GM12878 (cell line): ENCODE measurements around the gene ITGB2. TPM values are rescaled to one million over a fixed set of nuclear protein-coding genes. Genes with fewer than 3 reads are reported as not detected.

Source experiments
- ATAC-seq: fragments of 200-7000 bp; cut with Tn5 transposase; 3 replicates; pipeline ENCODE4 v1.9.1; 2020; ENCODE audit warnings: mild to moderate bottlenecking, moderate library complexity
- BruUV-seq: library from RNA; stranded (reverse); fragments of 400-500 nt; replicated peaks from 2 replicates; lab custom pipeline; 2021; lab: Mats Ljungman, UMichigan
- CTCF ChIA-PET: fragments of 300-600 bp; sonication (Branson Sonifier 250); formaldehyde crosslinking; extraction: SDS; loops from one replicate; lab custom pipeline; 2021; ENCODE audit warnings: inconsistent platforms; lab: Yijun Ruan, JAX
- POLR2A ChIA-PET: fragments of 350-600 bp; formaldehyde crosslinking; extraction: SDS; loops from one replicate; lab custom pipeline; 2021; ENCODE audit warnings: inconsistent platforms; lab: Charles Lee
- RAD21 ChIA-PET: fragments of 300-600 bp; sonication (Branson Sonifier 250); formaldehyde crosslinking; loops from one replicate; lab custom pipeline; 2023; ENCODE audit warnings: antibody characterized with exemption; ENCODE audit not compliant: unreplicated experiment; lab: Charles Lee
- SMC1A ChIA-PET: fragments of 300-600 bp; sonication (Branson Sonifier 250); formaldehyde crosslinking; loops from one replicate; lab custom pipeline; 2023; ENCODE audit not compliant: unreplicated experiment, uncharacterized antibody; lab: Charles Lee
- DNase-seq: peaks from one replicate; pipeline ENCODE4 v3.0.0-alpha.2; 2011; ENCODE audit warnings: low read depth, low spot score
- FAIRE-seq: peaks from 3 replicates; lab custom pipeline; 2011; peaks lifted over from hg19 to GRCh38; lab: Jason Lieb, UNC
- H2AFZ ChIP-seq: 2 replicates; pipeline ENCODE4 v1.6.0; 2011; ENCODE audit warnings: low read depth, low read length, control low read depth; ENCODE audit not compliant: control insufficient read depth
- H3K27ac ChIP-seq: 2 replicates; pipeline ENCODE4 v1.5.1; 2011; ENCODE audit warnings: control low read depth; ENCODE audit not compliant: control insufficient read depth, insufficient read depth
- H3K27me3 ChIP-seq, 2 experiments: replicated peaks in 1 of 2; 2 replicates each; pipeline versions ENCODE4 v1.6.0 to v1.6.1; 2011; ENCODE audit warnings: low read length in 1 of 2; ENCODE audit not compliant: control insufficient read depth in 2 of 2, insufficient read depth in 2 of 2
- H3K36me3 ChIP-seq, 2 experiments: 2 replicates each; pipeline ENCODE4 v1.5.1; 2011; ENCODE audit warnings: low read length in 1 of 2; ENCODE audit not compliant: control insufficient read depth in 2 of 2, insufficient read depth in 2 of 2
- H3K4me1 ChIP-seq: 2 replicates; pipeline ENCODE4 v1.6.1; 2011; ENCODE audit warnings: mild to moderate bottlenecking, low read length, moderate library complexity, mixed read lengths; ENCODE audit not compliant: control insufficient read depth, insufficient read depth
- H3K4me2 ChIP-seq: 2 replicates; pipeline ENCODE4 v1.6.0; 2011; ENCODE audit warnings: control low read depth; ENCODE audit not compliant: control insufficient read depth, insufficient read depth
- H3K4me3 ChIP-seq: fragments of 200-600 bp; sonication (generic); 2 replicates; pipeline ENCODE4 v1.5.1; 2016
- H3K79me2 ChIP-seq: 2 replicates; pipeline ENCODE4 v1.6.0; 2011; ENCODE audit warnings: low read length; ENCODE audit not compliant: control insufficient read depth, insufficient read depth
- H3K9ac ChIP-seq: 2 replicates; pipeline ENCODE4 v1.8.0; 2011; ENCODE audit warnings: low read length, control low read depth, mixed read lengths; ENCODE audit not compliant: control insufficient read depth, insufficient read depth
- H3K9me3 ChIP-seq: replicated peaks from 3 replicates; pipeline ENCODE4 v1.5.1; 2011; ENCODE audit warnings: mild to moderate bottlenecking, low read length; ENCODE audit not compliant: control insufficient read depth, insufficient read depth
- H4K20me1 ChIP-seq: 2 replicates; pipeline ENCODE4 v1.6.0; 2011; ENCODE audit not compliant: control insufficient read depth, insufficient read depth
- ATF2 ChIP-seq: IDR thresholded peaks from 2 replicates; pipeline ENCODE4 v1.6.1; 2012; ENCODE audit warnings: low read length, inconsistent platforms
- ATF3 ChIP-seq: IDR thresholded peaks from 2 replicates; pipeline ENCODE4 v1.6.1; 2011; ENCODE audit warnings: low read depth, mild to moderate bottlenecking, low read length, moderate library complexity, borderline replicate concordance; ENCODE audit errors: extremely low read depth
- CBX3 ChIP-seq: fragments of 200-600 bp; sonication (generic); IDR thresholded peaks from 2 replicates; pipeline ENCODE4 v1.6.1; 2016; ENCODE audit warnings: low read depth, borderline replicate concordance
- CREM ChIP-seq: IDR thresholded peaks from 2 replicates; pipeline ENCODE4 v1.6.1; 2014; ENCODE audit warnings: antibody characterized with exemption, low read depth
- EP300 ChIP-seq, 2 experiments: fragments of 150-350 bp in 1 of 2; IDR thresholded peaks; 2 replicates each; pipeline ENCODE4 v1.6.1; 2011 to 2012; ENCODE audit warnings: low read depth in 2 of 2, low read length in 2 of 2, borderline replicate concordance in 1 of 2, improper control_type of control experiment in 1 of 2, inconsistent platforms in 1 of 2; ENCODE audit not compliant: control insufficient read depth in 1 of 2
- IKZF1 ChIP-seq: fragments of 450-650 bp; conservative IDR thresholded peaks from 2 replicates; pipeline ENCODE4 v1.6.1; 2017; ENCODE audit warnings: antibody characterized with exemption, mild to moderate bottlenecking
- LARP7 ChIP-seq: fragments of 450-650 bp; IDR thresholded peaks from 2 replicates; pipeline ENCODE4 v1.6.1; 2017; ENCODE audit warnings: mild to moderate bottlenecking
- NR2C1 ChIP-seq: fragments of 450-650 bp; IDR thresholded peaks from 2 replicates; pipeline ENCODE4 v1.6.1; 2017; ENCODE audit warnings: antibody characterized with exemption, mild to moderate bottlenecking, moderate library complexity
- NRF1 ChIP-seq: conservative IDR thresholded peaks from 2 replicates; pipeline ENCODE4 v1.6.1; 2011; ENCODE audit warnings: mild to moderate bottlenecking, low read depth, low read length, improper control_type of control experiment
- SMAD1 ChIP-seq: fragments of 450-650 bp; IDR thresholded peaks from 2 replicates; pipeline ENCODE4 v1.6.1; 2018; ENCODE audit warnings: mild to moderate bottlenecking, low read depth; ENCODE audit not compliant: partially characterized antibody
- ZZZ3 ChIP-seq: IDR thresholded peaks from 2 replicates; pipeline ENCODE4 v1.6.1; 2011; ENCODE audit warnings: low read depth; ENCODE audit not compliant: control insufficient read depth, insufficient read length
- WGBS: methylation state at CpG from one replicate; pipeline ENCODE4 v1.1.6; 2016; ENCODE audit warnings: low lambda C conversion rate; ENCODE audit not compliant: insufficient replicate concordance, insufficient coverage; ENCODE audit errors: missing lambda C conversion rate; 5-methylcytosine and 5-hydroxymethylcytosine counted together
- in situ Hi-C: fragments of 300-500 bp; cut with MboI; formaldehyde crosslinking; loops from 9 replicates; pipeline ENCODE4 v1.14.3; 2018; ENCODE audit warnings: mixed read lengths
- intact Hi-C: fragments of 100-400 bp; cut with micrococcal nuclease; formaldehyde crosslinking; loops from one replicate; pipeline ENCODE4 v1.14.2; 2022; ENCODE audit not compliant: unreplicated experiment
- polyA plus RNA-seq, 11 experiments: library from polyadenylated mRNA; depleted of rRNA in 4 of 11; unstranded in 6 of 11; stranded (reverse) in 5 of 11; fragments of >200 nt; fragmentation: Nextera tagmentation in 4 of 11; fragmentation: Illumina TruSeq in 1 of 11; extraction: Ambion mirVana in 4 of 11; extraction: Trizol in 1 of 11; gene quantifications; 1 replicate in 1 of 11; 2 replicates in 10 of 11; pipeline versions ENCODE4 v1.2.1 to v1.2.3, GENCODE V29; 2011 to 2016; ENCODE audit warnings: inconsistent platforms in 2 of 11, missing spikeins in 2 of 11, low read depth in 1 of 11
- total RNA-seq, 4 experiments: library from RNA; depleted of rRNA in 3 of 4; stranded (reverse); fragments of >200 nt in 3 of 4; fragmentation: Illumina TruSeq in 1 of 4; extraction: Trizol in 1 of 4; gene quantifications; 2 replicates each; pipeline versions ENCODE4 v1.2.1 to v1.2.3, GENCODE V29; 2013 to 2021
- TF ChIP-seq, protein P1 (sequence below): IDR thresholded peaks from 2 replicates; pipeline ENCODE4 v1.6.1; 2012; ENCODE audit warnings: low read depth, low read length, improper control_type of control experiment
- TF ChIP-seq, protein P2 (sequence below): fragments of 450-650 bp; IDR thresholded peaks from 2 replicates; pipeline ENCODE4 v1.6.1; 2017; ENCODE audit warnings: antibody characterized with exemption, mild to moderate bottlenecking, moderate library complexity

ITGB2 gene
- total and polyA plus RNA-seq, 10 of the 15 experiments (the other 5 are each of a cell fraction or from before 2014, with no cell fraction given) = 8.0 to 172 (median 58.9) TPM

- TF ChIP-seq IKZF1 = no peak
- TF ChIP-seq, all 136 proteins: peak for 0
Observed at GRCh38 chr21:44909719-44910118, 11.0 kb downstream of the ITGB2 start (continued).

GRCh38 chr21:44908908-44909307 is 11.8 kb downstream of the ITGB2 start:
- Histone ChIP-seq H3K4me2 (no peak overlapping the region), H2AFZ (no peak overlapping the region), H3K9ac (no peak overlapping the region), H3K4me1 (peaks cover 28% of the 10 kb centered on the region), H4K20me1 (no peaks in the 10 kb centered on the region), H3K9me3 (no peaks in the 10 kb centered on the region), H3K27ac (no peak overlapping the region), H3K36me3 (peaks cover 3 to 20% of the 10 kb centered on the region in 2 experiments; a peak in 3 of 4 replicates), H3K79me2 (peaks cover 9% of the 10 kb centered on the region), H3K27me3 (no peaks in the 10 kb centered on the region), H3K4me3 (no peak overlapping the region)
- no TSS peak for BruUV-seq
- 92% methylated on average over 17 of the region's 21 CpGs for WGBS
- intact Hi-C loops = no loop called here
- SMC1A ChIA-PET = interaction anchor here (1.9 kb wide), 1 partner anchor 18 kb away, joined by 10 read pairs; no protein-coding TSS in a partner anchor
- RAD21 ChIA-PET = interaction anchor here (1.9 kb wide), 1 partner anchor 19 kb away, joined by 20 read pairs; no protein-coding TSS in a partner anchor
- POLR2A ChIA-PET = interaction anchor here (2.4 kb wide), 1 partner anchor 19 kb away, joined by 19 read pairs; no protein-coding TSS in a partner anchor
- CTCF ChIA-PET = interaction anchor here (0.9 to 2.4 kb wide), 5 partner anchors 11 to 28 kb away, joined by 3 to 13 read pairs (median 8); partner anchors contain the start of gene ITGB2
- no peak for FAIRE-seq
- TF ChIP-seq LARP7 (no peak), ATF2 (no peak), ZZZ3 (no peak), CREM (no peak), EP300 (IDR thresholded peaks at IDR 0.05; ENCODE audit: borderline replicate concordance in 1 of 2, control insufficient read depth in 1 of 2, low read depth in 2 of 2, low read length in 2 of 2) (no peak), CBX3 (no peak), NRF1 (no peak), ATF3 (no peak), SMAD1 (no peak), NR2C1 (no peak)
- TF ChIP-seq, protein P1, sequence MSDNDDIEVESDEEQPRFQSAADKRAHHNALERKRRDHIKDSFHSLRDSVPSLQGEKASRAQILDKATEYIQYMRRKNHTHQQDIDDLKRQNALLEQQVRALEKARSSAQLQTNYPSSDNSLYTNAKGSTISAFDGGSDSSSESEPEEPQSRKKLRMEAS = no peak
- TF ChIP-seq, protein P2, sequence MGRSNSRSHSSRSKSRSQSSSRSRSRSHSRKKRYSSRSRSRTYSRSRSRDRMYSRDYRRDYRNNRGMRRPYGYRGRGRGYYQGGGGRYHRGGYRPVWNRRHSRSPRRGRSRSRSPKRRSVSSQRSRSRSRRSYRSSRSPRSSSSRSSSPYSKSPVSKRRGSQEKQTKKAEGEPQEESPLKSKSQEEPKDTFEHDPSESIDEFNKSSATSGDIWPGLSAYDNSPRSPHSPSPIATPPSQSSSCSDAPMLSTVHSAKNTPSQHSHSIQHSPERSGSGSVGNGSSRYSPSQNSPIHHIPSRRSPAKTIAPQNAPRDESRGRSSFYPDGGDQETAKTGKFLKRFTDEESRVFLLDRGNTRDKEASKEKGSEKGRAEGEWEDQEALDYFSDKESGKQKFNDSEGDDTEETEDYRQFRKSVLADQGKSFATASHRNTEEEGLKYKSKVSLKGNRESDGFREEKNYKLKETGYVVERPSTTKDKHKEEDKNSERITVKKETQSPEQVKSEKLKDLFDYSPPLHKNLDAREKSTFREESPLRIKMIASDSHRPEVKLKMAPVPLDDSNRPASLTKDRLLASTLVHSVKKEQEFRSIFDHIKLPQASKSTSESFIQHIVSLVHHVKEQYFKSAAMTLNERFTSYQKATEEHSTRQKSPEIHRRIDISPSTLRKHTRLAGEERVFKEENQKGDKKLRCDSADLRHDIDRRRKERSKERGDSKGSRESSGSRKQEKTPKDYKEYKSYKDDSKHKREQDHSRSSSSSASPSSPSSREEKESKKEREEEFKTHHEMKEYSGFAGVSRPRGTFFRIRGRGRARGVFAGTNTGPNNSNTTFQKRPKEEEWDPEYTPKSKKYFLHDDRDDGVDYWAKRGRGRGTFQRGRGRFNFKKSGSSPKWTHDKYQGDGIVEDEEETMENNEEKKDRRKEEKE = no peak
- no peak for DNase-seq
- ATAC-seq = no peak
- in situ Hi-C loops = no loop called here
